ENCODE data around the gene RNF150. TPM values are rescaled to one million over a fixed set of nuclear protein-coding genes. Genes with fewer than 3 reads are reported as not detected.

Gene RNF150
- total and polyA plus RNA-seq, 2 of the 8 experiments (the other 6 are each of a cell fraction or from before 2014, with no cell fraction given): 3.4 to 4.8 TPM

GRCh38 chr4:140857111-140857510 lies 276.2 kb downstream of the RNF150 start (continued):
- TF ChIP-seq MAX (IDR thresholded peaks at IDR 0.05): no peak
- TF ChIP-seq CBX5 (IDR thresholded peaks at IDR 0.05; ENCODE audit: low read depth, low read length): no peak
- no peak for TF ChIP-seq SIRT6 (IDR thresholded peaks at IDR 0.05; ENCODE audit: low read length)
- no peak for TF ChIP-seq BRCA1 (IDR thresholded peaks at IDR 0.05; ENCODE audit: low read depth, low read length)
- no peak for TF ChIP-seq POLR2AphosphoS5 (IDR thresholded peaks at IDR 0.05; ENCODE audit: low read depth, low read length)

All from H1 (cell line).